HepG2 (cell line): ENCODE results near the gene ANKZF1. TPM values are rescaled to one million over a fixed set of nuclear protein-coding genes. Genes with fewer than 3 reads are reported as not detected.
A peak's percentile ranks its signal among the peaks of the same experiment; 100 is the strongest.

Experiments
- BCL6 ChIP-seq: IDR thresholded peaks from 2 replicates; pipeline ENCODE4 v1.6.1; 2016; ENCODE audit warnings: missing genetic modification reagents, missing compliant biosample characterization
- CENPX ChIP-seq: sonication (generic); formaldehyde crosslinking; IDR thresholded peaks from 2 replicates; pipeline ENCODE4 v1.9.0; 2021; ENCODE audit warnings: mild to moderate bottlenecking, missing genetic modification reagents, moderate library complexity
- ETS1 ChIP-seq: sonication (generic); formaldehyde crosslinking; IDR thresholded peaks from 2 replicates; pipeline ENCODE4 v1.4.0; 2020; ENCODE audit warnings: missing genetic modification reagents
- FOXO4 ChIP-seq: sonication (generic); formaldehyde crosslinking; conservative IDR thresholded peaks from 2 replicates; pipeline ENCODE4 v1.8.1; 2023; ENCODE audit warnings: missing genetic modification reagents
- HNF1B ChIP-seq: sonication (generic); formaldehyde crosslinking; IDR thresholded peaks from 2 replicates; pipeline ENCODE4 v1.5.1; 2020; ENCODE audit warnings: mild to moderate bottlenecking, moderate library complexity, missing genetic modification reagents
- MATR3 ChIP-seq: sonication (generic); formaldehyde crosslinking; IDR thresholded peaks from 2 replicates; pipeline ENCODE4 v1.4.0; 2020; ENCODE audit warnings: missing genetic modification reagents
- MEIS2 ChIP-seq: sonication (generic); formaldehyde crosslinking; IDR thresholded peaks from 2 replicates; pipeline ENCODE4 v1.9.0; 2021; ENCODE audit warnings: mild to moderate bottlenecking, missing genetic modification reagents
- MTA3 ChIP-seq: sonication (generic); formaldehyde crosslinking; IDR thresholded peaks from 2 replicates; pipeline ENCODE4 v1.4.0; 2020; ENCODE audit warnings: missing genetic modification reagents
- NR2F6 ChIP-seq, 2 experiments: IDR thresholded peaks; 2 replicates each; pipeline ENCODE4 v1.6.1; 2016; ENCODE audit warnings: antibody characterized with exemption in 1 of 2, mild to moderate bottlenecking in 1 of 2
- TCF7 ChIP-seq: sonication (generic); IDR thresholded peaks from 2 replicates; pipeline ENCODE4 v1.6.1; 2016; ENCODE audit warnings: antibody characterized with exemption, low read depth
- THAP11 ChIP-seq: IDR thresholded peaks from 2 replicates; pipeline ENCODE4 v1.6.1; 2016; ENCODE audit warnings: missing biosample characterization, missing genetic modification reagents
- ZNF136 ChIP-seq: sonication (generic); formaldehyde crosslinking; IDR thresholded peaks from 2 replicates; pipeline ENCODE4 v1.8.1; 2022; ENCODE audit warnings: low read depth, mild to moderate bottlenecking, moderate library complexity, missing genetic modification reagents
- ZNF230 ChIP-seq: sonication (generic); formaldehyde crosslinking; IDR thresholded peaks from 2 replicates; pipeline ENCODE4 v1.4.0; 2020; ENCODE audit warnings: mild to moderate bottlenecking, missing genetic modification reagents
- ZNF407 ChIP-seq: sonication (generic); formaldehyde crosslinking; IDR thresholded peaks from one replicate; pipeline ENCODE4 v1.5.1; 2020; ENCODE audit warnings: mild to moderate bottlenecking, missing genetic modification reagents; ENCODE audit errors: not compliant biosample characterization
- ZNF501 ChIP-seq: sonication (generic); formaldehyde crosslinking; IDR thresholded peaks from 2 replicates; pipeline ENCODE4 v1.5.1; 2020; ENCODE audit warnings: mild to moderate bottlenecking, moderate library complexity, missing genetic modification reagents
- ZNF768 ChIP-seq: sonication (generic); formaldehyde crosslinking; IDR thresholded peaks from 2 replicates; pipeline ENCODE4 v1.4.0; 2020; ENCODE audit warnings: missing genetic modification reagents
- polyA plus RNA-seq, 8 experiments: library from polyadenylated mRNA; depleted of rRNA in 3 of 8; stranded (reverse) in 7 of 8; unstranded in 1 of 8; fragments of >200 nt; fragmentation: Illumina TruSeq in 4 of 8; extraction: Trizol in 4 of 8; gene quantifications; 2 replicates each; pipeline versions ENCODE4 v1.2.1 to v1.2.3, GENCODE V29; 2011 to 2016; ENCODE audit warnings: low read depth in 4 of 8, missing spikeins in 1 of 8, mixed read lengths in 1 of 8; ENCODE audit not compliant: insufficient read depth in 1 of 8
- total RNA-seq, 5 experiments: library from RNA; depleted of rRNA; stranded (reverse); fragments of >200 nt; fragmentation: Illumina TruSeq; extraction: Trizol; gene quantifications; 2 replicates each; pipeline ENCODE4 v1.2.3, GENCODE V29; 2016; ENCODE audit warnings: low read depth in 1 of 5

The ANKZF1 gene
- total and polyA plus RNA-seq, 2 of the 13 experiments (the other 11 are each of a cell fraction or from before 2014, with no cell fraction given) = 25.3 to 128 TPM

GRCh38 chr2:219277703-219278654 is 48.4 kb downstream of the ANKZF1 start (continued):
- TF ChIP-seq ZNF407 (CRISPR knock-in tag) (no peak), MEIS2 (CRISPR knock-in tag) (0 out of 2 replicates have a peak, but pooled peaks have one; percentile 44), CENPX (CRISPR knock-in tag) (no peak), BCL6 (CRISPR knock-in tag) (no peak), ETS1 (no peak), TCF7 (no peak), ZNF230 (CRISPR knock-in tag) (0 out of 2 replicates have a peak, but pooled peaks have one; percentile 55), NR2F6 (IDR thresholded peaks at IDR 0.05) (no peak), NR2F6 (CRISPR knock-in tag; IDR thresholded peaks at IDR 0.05) (peak; percentile 13; the same call in 1 of the 2 replicates), MTA3 (CRISPR knock-in tag) (no peak), HNF1B (CRISPR knock-in tag) (peak; percentile 70), ZNF136 (no peak), ZNF768 (CRISPR knock-in tag) (0 out of 2 replicates have a peak, but pooled peaks have one; percentile 44), FOXO4 (no peak), ZNF501 (CRISPR knock-in tag) (peak; percentile 65; the same call in 1 of the 2 replicates), MATR3 (CRISPR knock-in tag) (no peak), THAP11 (CRISPR knock-in tag) (peak; percentile 67)
